GM19324 (cell line): ENCODE measurements around the gene TLL2.

Experiments used
- ATAC-seq: cut with Tn5 transposase; IDR thresholded peaks from one replicate; pipeline ENCODE4 v1.9.1; 2021; ENCODE audit warnings: mild to moderate bottlenecking, moderate library complexity; ENCODE audit not compliant: unreplicated experiment, low FRiP score

TLL2 gene

DNA sequence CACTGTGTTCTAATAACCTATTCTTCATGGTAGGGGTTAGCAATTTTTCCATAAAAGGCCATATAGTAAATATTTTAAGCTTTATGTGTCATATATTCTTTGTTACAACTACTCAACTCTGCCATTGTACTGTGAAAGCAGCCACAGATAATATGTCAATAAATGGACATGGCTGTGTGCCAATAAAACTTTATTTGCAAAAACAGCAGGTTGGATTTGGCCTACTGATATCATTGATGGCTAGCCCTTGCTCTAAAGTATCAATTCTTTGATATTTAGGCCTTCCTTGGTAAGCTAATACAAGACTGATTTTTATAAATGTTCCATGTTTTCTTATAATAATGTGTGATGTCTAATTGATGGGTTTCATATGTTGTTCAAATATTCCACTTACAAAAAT lies 77.7 kb downstream of the TLL2 start:
- ATAC-seq: no peak

DNA sequence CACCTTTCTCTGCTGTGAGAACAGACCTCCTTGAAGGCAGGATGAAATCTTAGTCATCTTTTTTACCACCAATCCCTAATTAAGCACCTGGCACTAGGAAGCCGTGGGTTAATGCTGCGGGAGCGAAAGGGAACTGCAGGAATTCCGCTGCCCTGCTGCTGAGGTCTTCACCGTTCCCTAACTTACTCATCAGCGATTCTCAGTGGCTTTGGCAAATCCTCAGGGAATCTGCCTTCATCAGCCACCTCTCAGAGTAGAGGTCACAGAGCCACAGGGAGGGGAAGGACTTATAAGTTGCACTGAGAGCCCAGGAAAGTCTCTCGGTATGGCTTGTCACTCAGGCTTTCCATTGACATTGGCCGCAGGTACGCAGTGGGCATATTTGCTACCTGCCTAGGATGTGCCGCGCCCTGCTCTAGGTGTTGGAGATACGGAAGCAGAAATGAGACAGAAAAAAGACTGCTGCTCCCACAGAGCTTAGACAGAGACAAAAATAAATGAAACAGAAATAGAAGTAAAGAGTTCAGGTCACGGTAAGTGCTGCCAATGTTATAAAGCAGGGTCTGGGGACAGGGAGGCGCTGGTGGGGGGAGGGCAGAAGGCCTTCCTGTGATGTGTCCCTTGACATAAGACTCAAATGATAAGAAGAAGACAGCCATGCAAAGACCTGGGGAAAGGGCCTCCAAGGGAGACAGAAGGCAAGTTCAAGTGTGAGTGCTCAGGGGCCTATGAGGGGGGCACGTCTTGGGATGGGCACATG lies 82.3 kb downstream of the TLL2 start:
- no peak for ATAC-seq

DNA sequence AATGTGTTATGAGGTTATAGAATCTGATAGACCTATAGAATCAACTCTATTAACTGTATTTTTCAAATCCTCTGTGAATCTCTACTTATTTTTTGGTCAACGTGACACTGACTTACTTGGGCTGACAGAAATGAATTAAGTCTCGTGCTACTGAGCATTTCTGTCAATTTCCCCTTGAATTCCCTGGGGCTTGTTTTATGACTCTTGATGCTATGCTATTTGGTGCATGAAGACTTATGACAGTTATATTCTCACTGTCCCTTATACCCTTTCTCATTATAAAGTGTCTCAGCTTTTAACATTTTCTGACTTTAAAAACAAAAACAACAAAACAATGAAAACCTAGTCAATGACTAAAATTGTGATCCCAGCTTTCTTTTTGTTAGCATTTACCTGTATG lies 86.4 kb downstream of the TLL2 start:
- ATAC-seq: no peak

DNA sequence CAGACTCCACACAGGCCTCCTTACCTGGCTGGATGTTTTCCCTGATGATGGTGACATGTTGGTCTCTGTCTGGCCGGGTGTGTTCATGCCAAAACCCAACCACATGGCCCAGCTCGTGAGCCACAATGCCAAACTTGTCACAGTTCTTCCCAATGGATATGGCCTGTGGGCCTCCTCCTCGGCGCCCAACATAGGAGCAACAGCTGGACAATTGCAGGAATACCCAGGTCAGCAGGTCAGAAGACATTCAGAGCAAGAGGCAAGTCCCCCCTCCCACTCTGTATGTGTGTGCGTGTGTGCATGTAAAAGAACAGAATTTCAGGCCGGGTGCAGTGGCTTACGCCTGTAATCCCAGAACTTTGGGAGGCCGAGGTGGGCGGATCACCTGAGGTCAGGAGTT lies 91.2 kb downstream of the TLL2 start:
- ATAC-seq: no peak

DNA sequence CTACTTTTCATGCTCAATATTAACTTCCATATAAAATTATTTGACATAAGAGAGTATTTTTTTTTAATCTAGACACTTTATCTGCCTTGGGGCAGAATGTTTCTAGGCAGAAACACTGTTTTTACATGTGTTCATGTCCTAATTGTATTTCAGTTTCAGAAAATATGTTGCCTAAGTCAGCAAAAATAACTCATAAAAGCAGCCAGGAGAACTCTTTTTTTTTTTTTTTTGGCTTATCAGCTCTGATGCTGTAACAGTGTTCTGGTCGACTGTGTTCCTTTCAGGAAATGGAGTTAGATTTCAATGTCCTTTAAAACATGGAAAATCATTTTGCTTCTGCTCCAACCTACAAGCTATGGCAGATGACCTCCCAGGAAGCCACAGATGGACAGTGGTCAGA lies 91.7 kb downstream of the TLL2 start:
- no peak for ATAC-seq

DNA sequence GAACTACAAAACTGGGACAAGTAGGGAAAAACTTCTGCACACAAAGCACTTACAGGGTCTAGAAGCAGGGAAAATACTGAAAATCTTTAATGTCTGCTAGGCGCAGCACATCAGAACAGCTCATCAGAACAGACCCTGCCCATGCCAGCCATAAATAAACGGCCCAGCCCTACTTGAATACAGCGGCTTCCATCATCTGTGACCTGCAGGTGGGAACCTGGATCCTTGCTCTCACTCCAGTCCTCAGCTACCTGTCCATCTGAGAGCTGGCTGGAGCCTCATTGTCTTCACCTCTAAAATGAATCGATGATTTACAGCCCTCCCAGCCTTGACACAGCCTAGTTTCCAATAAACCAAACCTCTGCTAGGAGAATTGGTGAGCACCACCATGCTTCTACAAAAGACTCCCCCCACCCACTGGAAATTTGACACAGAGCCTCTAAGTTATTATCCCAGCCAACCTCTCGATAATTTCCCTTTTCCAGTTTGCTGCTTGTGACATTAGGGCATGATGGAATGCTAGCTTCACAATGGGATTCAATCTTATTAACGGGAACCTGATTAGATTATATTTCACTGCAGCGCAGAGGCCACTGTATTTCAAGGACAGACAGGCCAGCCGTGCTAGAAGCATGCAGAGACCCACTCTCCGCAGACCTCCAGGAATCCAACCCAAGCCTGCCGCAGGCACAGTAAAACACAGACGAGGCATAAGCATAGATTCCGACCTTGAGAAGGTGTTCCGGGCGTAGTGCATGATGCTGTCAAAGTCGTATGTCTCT lies 93.3 kb downstream of the TLL2 start:
- no peak for ATAC-seq

DNA sequence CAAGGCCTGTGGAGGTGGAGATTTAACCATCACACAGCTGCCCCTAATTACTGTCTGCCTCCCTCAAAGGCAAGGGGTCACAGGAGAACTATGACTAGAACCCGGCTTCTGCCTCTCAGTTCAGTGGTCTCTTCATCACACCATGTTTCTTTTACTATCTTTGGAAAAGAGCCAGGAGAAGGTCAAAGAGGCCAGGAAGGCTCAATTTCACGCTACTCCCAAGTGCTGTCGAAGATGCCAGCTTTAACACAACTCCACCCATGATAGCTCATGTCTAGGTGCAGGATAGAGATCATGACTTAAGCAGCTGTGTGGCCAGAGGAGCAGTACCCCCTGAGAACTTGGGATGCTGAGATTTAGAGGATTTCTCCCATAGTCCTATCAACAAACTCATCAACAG lies 94.4 kb downstream of the TLL2 start:
- no peak for ATAC-seq

DNA sequence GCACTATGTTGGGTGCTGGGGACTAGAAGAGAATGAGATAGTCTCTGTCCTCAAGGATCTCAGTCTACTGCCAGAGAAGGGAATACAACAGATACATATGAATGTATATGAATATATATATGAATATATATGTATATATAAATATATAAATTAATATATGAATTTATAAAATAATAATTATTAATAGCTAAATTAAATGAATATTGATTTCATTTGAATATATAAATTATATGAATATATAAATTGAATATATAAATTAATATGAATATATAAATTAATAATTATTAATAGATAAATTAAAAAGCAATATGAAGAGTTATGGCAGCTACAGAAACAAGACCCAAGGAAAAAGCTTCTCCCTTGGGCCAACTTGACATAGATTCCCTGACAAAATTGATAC lies 95.1 kb downstream of the TLL2 start:
- no peak for ATAC-seq

DNA sequence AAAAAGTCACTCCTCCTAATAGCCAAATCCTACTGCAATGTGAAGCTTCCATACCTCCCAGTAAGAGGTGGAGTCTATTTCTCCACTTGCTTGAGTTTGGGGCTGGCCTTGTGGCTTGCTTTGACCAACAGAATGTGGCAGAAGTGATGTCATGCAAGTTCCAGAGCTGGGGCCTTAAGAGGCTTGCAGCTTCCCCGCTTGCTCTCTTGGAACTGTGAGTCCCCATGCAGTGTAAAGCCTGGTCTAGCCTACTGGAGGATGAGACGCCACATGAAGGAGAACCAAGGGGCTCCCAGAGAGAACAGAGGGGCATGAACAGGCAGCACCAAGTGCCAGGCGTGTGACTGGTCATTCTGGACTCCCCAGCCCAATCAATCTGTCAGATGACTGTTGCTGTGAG lies 96.3 kb downstream of the TLL2 start:
- ATAC-seq: no peak

DNA sequence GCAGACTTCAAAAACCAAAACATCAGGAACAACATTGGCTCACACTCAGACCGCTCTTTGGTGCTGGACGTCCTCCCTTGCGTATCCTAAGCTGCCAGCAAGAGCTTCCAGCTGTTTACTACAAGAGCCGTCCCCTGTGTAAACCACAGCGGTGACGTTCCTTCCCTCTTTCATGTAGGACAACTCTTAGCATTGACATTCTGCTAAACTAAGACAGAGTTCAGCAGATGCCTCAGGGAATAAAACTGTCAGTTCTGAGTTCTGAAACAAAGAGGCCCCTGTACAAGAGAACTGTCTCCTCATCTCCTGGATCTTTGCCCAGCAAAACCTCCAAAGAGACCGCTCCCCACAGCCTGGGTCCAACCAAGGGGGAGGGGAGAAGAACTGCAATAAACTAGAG lies 97.1 kb downstream of the TLL2 start:
- ATAC-seq: no peak

DNA sequence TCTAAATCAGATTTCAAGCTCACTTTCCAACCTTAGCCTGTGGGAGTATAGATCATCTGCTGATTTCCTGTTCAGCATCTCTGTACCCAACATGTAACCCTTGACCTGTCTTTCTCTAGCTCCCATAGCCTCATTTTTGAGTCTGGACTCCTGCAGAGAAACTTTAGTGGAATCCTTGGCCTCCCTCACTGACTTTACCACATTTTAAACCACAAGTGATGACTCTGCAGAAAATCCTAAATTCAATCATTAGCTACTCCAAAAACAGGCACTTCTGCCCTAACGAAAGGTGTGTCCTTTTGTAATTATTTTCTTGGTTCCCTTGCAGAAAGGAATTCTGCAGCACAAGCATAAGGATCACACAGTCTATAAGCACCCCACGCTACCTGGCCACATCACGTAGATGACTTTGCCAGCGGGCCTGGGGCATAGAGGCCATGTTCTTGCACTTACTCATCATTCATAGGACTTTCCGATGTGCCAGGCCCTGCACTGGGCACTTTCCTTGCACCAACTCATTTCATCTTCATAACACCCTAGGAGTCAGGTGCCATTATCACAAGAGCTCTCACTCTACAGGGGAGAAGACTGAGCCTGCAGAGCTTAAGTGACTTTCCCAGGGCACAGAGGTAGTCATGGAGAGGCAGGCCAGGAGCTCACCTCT lies 97.7 kb downstream of the TLL2 start:
- ATAC-seq: no peak

DNA sequence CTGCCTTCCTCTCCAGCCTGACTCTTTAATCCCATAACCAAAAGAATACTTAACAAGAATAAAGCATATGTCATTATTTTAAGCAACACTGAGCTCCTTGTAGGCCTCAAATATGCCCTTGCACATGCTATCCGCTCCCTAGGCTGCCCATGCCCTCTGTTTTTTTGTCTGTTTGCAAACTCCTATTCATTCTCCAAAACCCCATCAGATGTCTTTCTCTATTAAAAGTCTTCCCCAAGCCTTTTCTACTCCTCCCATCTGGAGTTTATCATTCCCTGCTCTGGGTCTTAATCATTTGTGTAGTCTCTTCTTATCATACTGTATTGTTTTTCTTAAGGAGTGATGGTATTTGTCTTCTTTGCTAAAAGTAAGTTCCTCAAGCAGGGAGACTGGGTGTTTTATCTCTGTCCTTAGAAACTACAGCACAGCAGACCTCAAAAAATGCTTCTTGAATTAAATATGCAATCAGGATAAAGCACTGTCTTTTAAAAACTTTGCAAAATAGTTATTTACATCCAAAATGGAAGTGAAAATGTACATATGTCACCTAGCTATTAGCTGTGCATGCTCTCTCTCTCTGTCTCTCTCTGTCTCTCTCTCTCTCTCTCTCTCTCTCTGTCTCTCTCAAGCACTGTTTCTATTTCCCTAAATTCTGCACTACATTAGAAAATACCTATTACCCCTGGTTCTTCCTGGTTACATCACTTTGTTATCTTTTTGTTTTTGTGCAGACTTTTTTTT lies 98.4 kb downstream of the TLL2 start:
- no peak for ATAC-seq

DNA sequence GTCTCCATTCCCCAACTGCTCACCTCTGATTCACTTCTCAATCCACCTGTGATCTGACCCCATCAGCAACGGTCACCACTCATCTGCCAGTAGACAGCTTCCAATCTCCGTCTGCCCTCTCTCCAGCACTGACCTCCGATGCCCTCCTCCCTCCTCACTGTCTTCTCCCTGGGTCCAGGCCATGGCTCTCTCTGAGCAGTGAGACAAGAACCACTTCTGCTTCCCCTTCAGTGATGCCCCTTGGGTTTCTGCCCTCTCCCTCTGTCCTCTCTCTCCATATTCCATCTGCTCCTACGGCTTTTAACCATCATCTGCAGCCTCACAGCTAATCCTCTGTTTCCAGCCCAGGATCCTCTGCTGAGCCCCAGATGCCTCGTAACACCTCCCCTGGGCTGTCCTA lies 99.4 kb downstream of the TLL2 start:
- ATAC-seq: no peak

DNA sequence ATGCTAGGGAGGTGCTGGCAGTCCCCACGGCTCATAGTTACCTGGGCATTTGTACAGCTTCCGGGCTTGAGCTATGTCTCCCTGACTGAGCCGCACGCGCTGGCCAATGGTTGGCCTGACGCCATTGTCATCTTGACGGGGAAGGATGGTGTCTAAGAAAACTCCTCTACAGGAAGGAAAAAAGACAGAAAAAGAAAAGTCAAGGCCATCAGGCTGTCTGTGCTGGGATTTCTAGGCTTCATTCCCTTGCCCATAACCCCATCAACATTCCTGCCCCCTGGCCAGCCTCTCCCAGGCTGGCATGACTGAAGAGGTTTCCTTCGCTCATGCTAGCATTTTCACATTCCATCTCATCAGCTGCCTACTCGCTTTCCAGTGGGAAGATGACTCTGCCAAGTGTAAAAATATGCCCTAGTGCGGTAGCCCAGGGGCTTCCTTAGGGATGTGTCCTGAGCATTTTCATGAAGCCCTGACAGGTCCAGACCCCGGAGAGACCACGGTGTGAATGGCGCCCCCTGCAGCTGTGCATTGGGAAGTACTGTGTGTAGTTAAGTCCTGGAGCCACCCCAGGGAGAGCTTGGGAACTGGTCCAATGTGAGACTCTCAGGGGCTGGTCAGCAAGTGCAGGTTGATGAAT lies 100.5 kb downstream of the TLL2 start:
- no peak for ATAC-seq

DNA sequence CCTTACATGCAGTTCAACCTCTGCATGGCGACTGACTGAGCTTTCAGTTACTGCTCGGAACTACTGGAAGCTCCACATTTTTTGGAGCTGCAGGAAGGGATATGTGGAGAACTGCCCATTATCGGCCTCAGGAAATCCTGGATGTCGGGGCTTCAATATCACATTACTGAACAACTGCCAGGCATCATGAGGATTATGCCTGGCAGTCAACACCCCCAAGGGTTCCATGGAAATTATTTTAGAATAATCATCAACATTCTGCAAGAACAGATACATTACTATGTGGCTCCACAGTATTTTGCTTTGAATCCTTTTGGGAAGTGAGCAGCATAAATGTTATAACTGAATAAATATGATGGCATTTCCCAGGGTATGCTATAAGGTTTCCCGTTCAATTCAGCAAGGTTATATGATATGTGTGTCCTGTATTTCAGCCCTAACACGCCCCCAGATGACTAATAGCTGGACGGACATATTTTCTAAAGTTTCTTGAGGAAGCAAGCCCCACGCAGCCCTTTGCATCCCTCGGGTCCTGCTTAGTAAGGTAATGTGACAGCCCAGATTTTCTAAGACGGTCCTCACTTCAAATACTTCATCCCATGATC lies 101.9 kb downstream of the TLL2 start:
- no peak for ATAC-seq

DNA sequence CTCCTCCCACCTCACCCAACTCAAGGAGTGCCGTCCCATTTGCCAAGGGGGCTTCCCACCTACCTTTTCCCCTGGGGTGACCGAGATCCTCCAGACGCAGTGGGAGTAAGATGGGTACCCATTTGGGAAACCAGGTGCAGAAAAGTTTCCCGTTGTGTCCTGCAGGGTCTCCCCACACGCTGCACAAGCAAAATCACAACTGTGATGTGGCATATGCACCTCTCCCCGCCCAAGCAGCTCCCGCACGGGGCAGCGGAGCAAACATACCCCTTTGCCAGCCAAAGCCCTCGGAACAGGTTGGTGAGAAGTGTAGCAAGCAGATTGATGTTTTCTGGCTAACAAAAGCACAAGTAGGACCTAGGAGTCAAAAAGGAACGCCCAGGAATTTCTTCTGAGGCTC lies 103.4 kb downstream of the TLL2 start:
- ATAC-seq: no peak

DNA sequence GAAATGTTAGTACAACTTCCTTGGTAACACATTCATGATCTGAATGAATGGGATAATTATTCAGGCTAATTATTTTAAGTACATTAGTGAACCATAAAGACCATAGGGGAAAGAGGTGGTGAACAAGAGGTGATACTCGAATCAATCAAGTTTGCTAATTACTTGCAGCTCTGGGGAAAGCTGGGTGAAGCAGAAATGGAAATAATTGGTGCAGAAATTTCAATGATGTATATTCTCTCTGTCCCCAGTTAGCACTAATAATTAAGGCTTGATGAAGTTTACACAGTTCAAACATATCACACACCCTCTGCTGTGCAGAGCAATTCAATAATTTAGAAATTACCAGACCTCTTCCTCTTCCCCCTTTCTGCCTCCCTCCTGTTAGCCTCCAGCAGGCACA lies 105.5 kb downstream of the TLL2 start:
- no peak for ATAC-seq

DNA sequence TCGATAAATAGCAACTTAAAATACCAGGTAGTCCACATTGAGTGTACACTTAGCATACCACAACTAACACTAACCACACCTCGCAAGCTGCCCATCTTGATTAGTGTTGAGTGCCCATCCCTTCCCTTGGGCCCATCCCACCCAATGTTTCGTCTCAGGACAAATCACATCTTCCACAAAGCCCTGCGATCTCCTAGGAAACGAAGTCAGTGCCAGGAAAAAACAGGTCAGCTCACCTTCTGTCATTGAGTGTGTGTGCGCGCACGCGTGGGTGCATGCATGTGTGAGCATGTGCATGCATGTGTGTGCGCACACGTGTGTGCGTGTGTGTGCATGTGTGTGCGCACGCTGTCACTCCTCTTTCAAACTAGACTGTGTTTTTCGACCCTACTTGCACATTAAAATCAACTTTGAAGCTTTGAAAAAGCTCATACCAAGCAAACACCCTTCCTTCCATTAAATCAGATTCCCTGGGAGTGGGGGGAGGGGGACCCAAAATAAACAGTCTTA lies 106.1 kb downstream of the TLL2 start:
- ATAC-seq: no peak

DNA sequence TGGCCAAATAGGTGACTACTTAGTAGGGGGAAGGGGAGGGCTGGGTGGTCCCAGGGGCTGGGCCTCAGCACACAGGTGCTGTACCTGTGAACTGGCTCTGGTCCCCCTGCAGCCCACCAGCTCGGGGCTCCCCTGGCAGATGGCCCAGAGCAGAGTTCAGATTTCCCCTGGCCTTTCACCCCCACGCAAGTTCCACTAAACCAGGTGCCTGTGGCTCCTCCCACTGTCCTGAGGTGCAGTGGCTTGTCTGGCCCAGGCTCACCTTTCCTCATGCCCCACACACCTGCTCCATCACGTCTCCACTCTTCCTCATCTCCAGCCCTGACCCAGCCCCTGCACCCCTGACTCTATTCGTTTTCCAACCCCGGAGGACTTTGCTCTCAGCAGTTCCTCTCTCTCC lies 107.6 kb downstream of the TLL2 start:
- no peak for ATAC-seq
